ENCODE measurements around the gene PLCG1. TPM values are rescaled to one million over a fixed set of nuclear protein-coding genes. Genes with fewer than 3 reads are reported as not detected.

PLCG1 gene
- total and polyA plus RNA-seq, 9 of the 15 experiments (the other 6 are each of a cell fraction or from before 2014, with no cell fraction given): 1.7 to 67.0 (median 34.8) TPM

- no peak for TF ChIP-seq ZFP91 (CRISPR knock-in tag; IDR thresholded peaks at IDR 0.05)
These were observed 17.5 kb upstream of the PLCG1 start (continued) for GRCh38 chr20:41119614-41120561.

DNA sequence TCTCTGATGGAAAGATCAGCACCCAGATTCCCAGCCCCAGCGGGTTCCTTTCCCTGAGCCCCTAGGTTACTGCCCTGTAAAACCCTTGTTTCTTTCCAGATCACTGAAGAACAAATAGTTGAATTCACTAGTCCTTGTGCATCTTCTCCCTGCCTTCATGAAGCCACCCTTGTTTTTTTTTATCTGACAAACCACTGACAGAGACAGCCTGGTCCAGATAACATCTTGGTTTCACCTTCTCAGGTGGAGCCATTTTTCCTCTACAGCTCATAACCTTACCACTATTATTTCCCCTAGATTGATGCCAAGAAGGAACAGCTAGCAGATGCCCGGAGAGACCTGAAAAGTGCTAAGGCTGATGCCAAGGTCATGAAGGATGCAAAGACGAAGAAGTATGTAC lies 15.9 kb upstream of the PLCG1 start:
- H3K27ac ChIP-seq (ENCODE audit: extremely low read depth, low read depth, low read length): no peak overlapping the region
- ChIA-PET CTCF (ENCODE audit: low intra/inter-chr PET ratio) (interaction anchor here (0.6 kb wide), 1 partner anchor 154 kb away, joined by 3 read pairs; no protein-coding TSS in a partner anchor), POLR2A (interaction anchor here (1.2 to 1.7 kb wide), 2 partner anchors 10 to 13 kb away, joined by 3 to 7 read pairs; no protein-coding TSS in a partner anchor)
- 91% methylated on average over 3 of the region's 3 CpGs for WGBS (ENCODE audit: insufficient coverage, low coverage, missing lambda C conversion rate)
- H3K79me2 ChIP-seq (ENCODE audit: control insufficient read depth, insufficient read depth, low read length): no peaks in the 10 kb centered on the region
- peaks cover 2 to 12% of the 10 kb centered on the region in 2 experiments; a peak in 4 of 5 replicates for H3K4me1 ChIP-seq (replicated peaks in 1 of 2; ENCODE audit: control insufficient read depth in 2 of 2, insufficient read depth in 2 of 2, low read length in 2 of 2)
- no peaks in the 10 kb centered on the region for H3K9me3 ChIP-seq (replicated peaks; ENCODE audit: control insufficient read depth, insufficient read depth, low read depth, low read length)
- no peaks in the 10 kb centered on the region for H3K9me1 ChIP-seq (ENCODE audit: control insufficient read depth, insufficient read depth, low read length)
- FAIRE-seq: no peak
- BruUV-seq (replicated peaks): no TSS peak
- H3K9ac ChIP-seq (ENCODE audit: insufficient read depth in 1 of 2, low read depth in 2 of 2, low read length in 2 of 2): no peak overlapping the region
- H4K20me1 ChIP-seq (replicated peaks; ENCODE audit: control insufficient read depth, insufficient read depth, low read length): peaks cover 5% of the 10 kb centered on the region; the same call in 1 of the 2 replicates
- no peak overlapping the region for H2AFZ ChIP-seq (ENCODE audit: low read depth, low read length)
- no peak overlapping the region for H3K4me3 ChIP-seq
- DNase-seq (ENCODE audit: extremely low read depth in 1 of 4, low spot score in 3 of 4): no peak
- H3K4me2 ChIP-seq (ENCODE audit: insufficient read depth, low read length): no peak overlapping the region
- no peaks in the 10 kb centered on the region for H3K27me3 ChIP-seq (ENCODE audit: control insufficient read depth in 2 of 2, insufficient read depth in 2 of 2, low read length in 2 of 2)
- peaks cover 89% of the 10 kb centered on the region for H3K36me3 ChIP-seq (ENCODE audit: control insufficient read depth, insufficient read depth, low read length)
- in situ Hi-C loops (cut with MboI) (no loop called here), intact Hi-C loops (cut with micrococcal nuclease) (no loop called here)
- ATAC-seq: no peak
- no peak for TF ChIP-seq TAL1 (IDR thresholded peaks at IDR 0.05)
- TF ChIP-seq PBX2 (CRISPR knock-in tag; IDR thresholded peaks at IDR 0.05; ENCODE audit: low read depth): no peak
- TF ChIP-seq PBX2 (tag; conservative IDR thresholded peaks at IDR 0.05; ENCODE audit: low read depth): no peak
- TF ChIP-seq EWSR1 (IDR thresholded peaks at IDR 0.05; ENCODE audit: borderline replicate concordance, low read depth, partially characterized antibody): no peak
- TF ChIP-seq MBD2 (IDR thresholded peaks at IDR 0.05; ENCODE audit: borderline replicate concordance, low read depth): no peak
- TF ChIP-seq TAF9B (IDR thresholded peaks at IDR 0.05; ENCODE audit: partially characterized antibody): no peak
- no peak for TF ChIP-seq FOXJ3 (CRISPR knock-in tag; IDR thresholded peaks at IDR 0.05)
- TF ChIP-seq ETS2 (tag; IDR thresholded peaks at IDR 0.05; ENCODE audit: borderline replicate concordance, poor library complexity, severe bottlenecking): no peak
- TF ChIP-seq LCOR (CRISPR knock-in tag; IDR thresholded peaks at IDR 0.05): no peak
- no peak for TF ChIP-seq CHD4 (IDR thresholded peaks at IDR 0.05; ENCODE audit: insufficient read depth, insufficient replicate concordance, low read depth, low read length, poor library complexity, severe bottlenecking)
